Upper lobe of left lung (tissue), 6 donors: ENCODE measurements around the gene CAMP. TPM values are rescaled to one million over a fixed set of nuclear protein-coding genes. Genes with fewer than 3 reads are reported as not detected.

ENCODE experiments used
- ATAC-seq, 2 donors: fragments of 200-7000 bp; cut with Tn5 transposase; one replicate each; pipeline ENCODE4 v1.9.1; 2022; ENCODE audit warnings: mild to moderate bottlenecking in 2 of 2, moderate library complexity in 2 of 2; ENCODE audit not compliant: low FRiP score in 2 of 2
- DNase-seq, 2 donors: peaks; one replicate each; pipeline ENCODE4 v3.0.0-alpha.2; 2019 to 2020
- H3K27ac ChIP-seq, 4 donors: fragments of 200-600 bp; sonication (generic); one replicate each; pipeline ENCODE4 v1.5.1; 2016 to 2019
- H3K27me3 ChIP-seq, 4 donors: fragments of 200-600 bp; sonication (generic); one replicate each; pipeline ENCODE4 v1.5.1; 2017 to 2019
- H3K36me3 ChIP-seq, 4 donors: fragments of 200-600 bp; sonication (generic); one replicate each; pipeline ENCODE4 v1.5.1; 2016 to 2019
- H3K4me1 ChIP-seq, 4 donors: fragments of 200-600 bp; sonication (generic); one replicate each; pipeline ENCODE4 v1.5.1; 2018 to 2019
- H3K4me3 ChIP-seq, 4 donors: fragments of 200-600 bp; sonication (generic); one replicate each; pipeline ENCODE4 v1.5.1; 2017 to 2019; ENCODE audit warnings: mild to moderate bottlenecking in 2 of 4, moderate library complexity in 1 of 4
- H3K9me3 ChIP-seq, 4 donors: fragments of 200-600 bp; sonication (generic); one replicate each; pipeline ENCODE4 v1.5.1; 2018 to 2019
- CTCF ChIP-seq, 6 experiments: fragments of 450-650 bp in 4 of 6; fragments of 200-600 bp in 2 of 6; sonication (generic) in 2 of 6; IDR thresholded peaks; one replicate each; pipeline ENCODE4 v1.5.1; 2016 to 2019; ENCODE audit warnings: antibody characterized with exemption in 6 of 6
- EP300 ChIP-seq, 4 donors: sonication (generic); formaldehyde crosslinking; IDR thresholded peaks; one replicate each; pipeline ENCODE4 v1.5.1; 2017; ENCODE audit warnings: antibody characterized with exemption in 4 of 4, control low read depth in 2 of 4
- POLR2A ChIP-seq, 4 donors: fragments of 450-650 bp; IDR thresholded peaks; one replicate each; pipeline ENCODE4 v1.5.1; 2016 to 2017; ENCODE audit warnings: antibody characterized with exemption in 4 of 4, mild to moderate bottlenecking in 2 of 4
- POLR2AphosphoS5 ChIP-seq, 2 donors: sonication (generic); formaldehyde crosslinking; IDR thresholded peaks; one replicate each; pipeline ENCODE4 v1.5.1; 2017; ENCODE audit warnings: antibody characterized with exemption in 2 of 2
- WGBS, 2 donors: methylation state at CpG; one replicate each; pipeline ENCODE4 v1.1.5; 2017 to 2018; 5-methylcytosine and 5-hydroxymethylcytosine counted together
- small RNA-seq, 4 donors: library from RNA; depleted of rRNA; stranded (forward); fragments of <200 nt; gene quantifications; one replicate each; pipeline ENCODE3, GENCODE V24; 2016
- total RNA-seq, 6 donors: library from RNA; depleted of rRNA in 4 of 6; stranded (reverse); fragments of >200 nt in 4 of 6; gene quantifications; one replicate each; pipeline versions ENCODE4 v1.1.0 to v1.2.1, GENCODE V29; 2016 to 2021
- donor health status: DM: no; HTN: no; CAD: no; lungs with moderate emphysema.
- donor health status: DM: no; HTN: yes; CAD: no; lungs with severe emphysema.

CAMP gene
- total RNA-seq, 6 donors from 2014 or later: 1.6 to 15.4 (median 2.7) TPM; not detected in 2

GRCh38 chr3:48273594-48274211, 50.4 kb downstream of the CAMP start:
- Histone ChIP-seq H3K27ac (no peak overlapping the region), H3K4me3 (no peak overlapping the region), H3K36me3 (peaks cover 0 to 12% (median 5%) of the 10 kb centered on the region in 4 donors), H3K9me3 (no peaks in the 10 kb centered on the region), H3K27me3 (no peaks in the 10 kb centered on the region), H3K4me1 (peaks cover 0 to 4% (median under 1%) of the 10 kb centered on the region in 4 donors)
- 7 to 15% methylated on average over 7 to 9 of the region's 9 CpGs for WGBS, 2 donors
- DNase-seq (peak in 1 of 2 donors; percentile 55), ATAC-seq (peak; percentile 74 to 77)
- TF ChIP-seq POLR2A (IDR thresholded peaks at IDR 0.05) (no peak), CTCF (IDR thresholded peaks at IDR 0.05) (peak; percentile 65 to 84 (median 76)), POLR2AphosphoS5 (IDR thresholded peaks at IDR 0.05) (no peak), EP300 (IDR thresholded peaks at IDR 0.05) (no peak)

DNA sequence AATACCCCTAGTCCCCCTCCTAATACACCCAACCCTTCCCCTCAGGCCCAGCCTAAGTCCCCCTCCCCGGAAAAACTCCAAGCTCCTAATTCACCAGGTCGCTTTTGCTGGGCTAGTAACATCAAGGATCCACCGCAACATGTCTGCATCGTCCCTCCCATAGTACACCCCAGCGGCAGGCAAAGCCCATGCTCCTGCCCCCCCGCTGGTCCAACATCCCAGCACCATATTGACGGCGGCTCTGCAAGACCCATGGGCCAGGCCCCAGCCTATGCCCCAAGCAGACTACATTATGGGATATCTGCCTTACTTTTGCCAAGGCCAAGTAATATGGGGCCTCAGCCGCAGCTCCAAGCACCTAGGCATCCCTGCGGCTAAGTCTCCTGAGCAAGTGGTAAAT, 51.2 kb downstream of the CAMP start:
- WGBS, 2 donors: 95 to 97% methylated on average over 10 of the region's 10 CpGs
- Histone ChIP-seq H3K27me3 (no peaks in the 10 kb centered on the region), H3K27ac (no peak overlapping the region), H3K9me3 (no peaks in the 10 kb centered on the region), H3K4me3 (no peak overlapping the region), H3K36me3 (peaks cover 0 to 5% (median 1%) of the 10 kb centered on the region in 4 donors), H3K4me1 (peaks cover 0 to 4% (median 0%) of the 10 kb centered on the region in 4 donors)
- ATAC-seq (no peak), DNase-seq (peak in 1 of 2 donors; percentile 30)
- no peak for TF ChIP-seq CTCF (IDR thresholded peaks at IDR 0.05)
- no peak for TF ChIP-seq EP300 (IDR thresholded peaks at IDR 0.05)
- TF ChIP-seq POLR2A (IDR thresholded peaks at IDR 0.05): no peak
- no peak for TF ChIP-seq POLR2AphosphoS5 (IDR thresholded peaks at IDR 0.05)

Small RNAs within 50 kb of the gene (small RNA-seq; reads per million reads assigned to genes)
- gene MIR4443: 0 to 2.9 (median 0.41) reads per million in 4 donors
- 0 to 0.07 (median 0) reads per million in 4 donors for gene NDUFB1P1
- 0 reads per million in 4 donors for gene RNU7-128P

Other genes starting within 250 kb of the CAMP start
- 100 to 1,000 TPM; 106 to 199 (median 148) TPM for gene MAP4, start 207.1 kb upstream of the CAMP start, total RNA-seq
- 1 to 10 TPM in 2 of 6 donors, under 1 TPM in 2, not detected in 2; 0.30 to 1.5 (median 0.93) TPM for gene CDC25A, start 35.1 kb upstream of the CAMP start, total RNA-seq
- 10 to 100 TPM; 10.5 to 69.1 (median 21.9) TPM for gene ZNF589, start 17.6 kb downstream of the CAMP start, total RNA-seq
- gene NME6, start 77.9 kb downstream of the CAMP start, total RNA-seq: 10 to 100 TPM; 26.5 to 37.7 (median 31.4) TPM
- not detected for gene SPINK8, start 110.2 kb downstream of the CAMP start, total RNA-seq
- not detected for gene FBXW12, start 148.7 kb downstream of the CAMP start, total RNA-seq
- 100 to 1,000 TPM in 4 of 6 donors, 10 to 100 TPM in 2; 91.2 to 588 (median 123) TPM for gene PLXNB1, start 206.6 kb downstream of the CAMP start, total RNA-seq
- 10 to 100 TPM in 5 of 6 donors, 1 to 10 TPM in 1; 6.3 to 18.2 (median 13.2) TPM for gene CCDC51, start 216.6 kb downstream of the CAMP start, total RNA-seq
- 100 to 1,000 TPM; 115 to 282 (median 163) TPM for gene TMA7, start 216.8 kb downstream of the CAMP start, total RNA-seq
- gene ATRIP, start 223.2 kb downstream of the CAMP start, total RNA-seq: 10 to 100 TPM in 1 of 6 donors, 1 to 10 TPM in 5; 5.1 to 10.5 (median 6.5) TPM